ENCODE data around the gene PIEZO1.

The PIEZO1 gene

GRCh38 chr16:88804173-88804551, 19.1 kb upstream of the PIEZO1 start:
- H3K4me3 ChIP-seq (replicated peaks in 1 of 2; ENCODE audit: low read depth in 2 of 2, low read length in 2 of 2), result peak overlapping the region; percentile 35 to 64

GRCh38 chr16:88803264-88803987, 18.4 kb upstream of the PIEZO1 start, which contains the start of gene CDT1:
Gene CDT1 (plus strand): TSS chr16:88803789. CDS start chr16:88803832, 43 bp downstream.
- TF ChIP-seq CTCF (IDR thresholded peaks at IDR 0.05; ENCODE audit: low read depth, low read length), result no peak
- H3K4me3 ChIP-seq (replicated peaks in 1 of 2; ENCODE audit: low read depth in 2 of 2, low read length in 2 of 2), result peak within 1 kb of the TSS; percentile 52 to 64
- DNase-seq (ENCODE audit: low read depth in 2 of 2), result peak; percentile 77 to 82

More at GRCh38 chr16:88804173-88804551, 19.1 kb upstream of the PIEZO1 start:
- no peak for TF ChIP-seq CTCF (IDR thresholded peaks at IDR 0.05; ENCODE audit: low read depth, low read length)
- DNase-seq (ENCODE audit: low read depth in 2 of 2), result no peak

- TF ChIP-seq CTCF (IDR thresholded peaks at IDR 0.05; ENCODE audit: low read depth, low read length), result no peak
- DNase-seq (ENCODE audit: low read depth in 2 of 2), result no peak
- no peak overlapping the region for H3K4me3 ChIP-seq (replicated peaks in 1 of 2; ENCODE audit: low read depth in 2 of 2, low read length in 2 of 2)
Measured at GRCh38 chr16:88800277-88800592, 15.2 kb upstream of the PIEZO1 start.

- no peak overlapping the region for H3K4me3 ChIP-seq (replicated peaks in 1 of 2; ENCODE audit: low read depth in 2 of 2, low read length in 2 of 2)
- no peak for TF ChIP-seq CTCF (IDR thresholded peaks at IDR 0.05; ENCODE audit: low read depth, low read length)
- DNase-seq (ENCODE audit: low read depth in 2 of 2), result no peak
Measured at GRCh38 chr16:88799569-88800276, 14.7 kb upstream of the PIEZO1 start.

- no peak for TF ChIP-seq CTCF (IDR thresholded peaks at IDR 0.05; ENCODE audit: low read depth, low read length)
- DNase-seq (ENCODE audit: low read depth in 2 of 2), result no peak
- no peak overlapping the region for H3K4me3 ChIP-seq (replicated peaks in 1 of 2; ENCODE audit: low read depth in 2 of 2, low read length in 2 of 2)
Measured at GRCh38 chr16:88798772-88799455, 13.9 kb upstream of the PIEZO1 start.

GRCh38 chr16:88798073-88798472, 13.1 kb upstream of the PIEZO1 start:
- no peak for TF ChIP-seq CTCF (IDR thresholded peaks at IDR 0.05; ENCODE audit: low read depth, low read length)

More at GRCh38 chr16:88798073-88798472, 13.1 kb upstream of the PIEZO1 start:
- no peak for DNase-seq (ENCODE audit: low read depth in 2 of 2)
- H3K4me3 ChIP-seq (replicated peaks in 1 of 2; ENCODE audit: low read depth in 2 of 2, low read length in 2 of 2), result no peak overlapping the region
